Gastrocnemius medialis (tissue), 4 donors: Measurements from ENCODE around the gene MPP3.

Experiments
- POLR2A ChIP-seq, 2 donors: fragments of 450-650 bp; IDR thresholded peaks; one replicate each; pipeline ENCODE4 v1.6.1; 2017; ENCODE audit warnings: antibody characterized with exemption in 2 of 2, mild to moderate bottlenecking in 2 of 2, moderate library complexity in 2 of 2
- TF ChIP-seq, protein P1 (sequence below), 5 experiments: fragments of 450-650 bp in 3 of 5; fragments of 200-600 bp in 2 of 5; sonication (generic) in 2 of 5; IDR thresholded peaks in 4 of 5; conservative IDR thresholded peaks in 1 of 5; 1 replicate in 4 of 5; 2 replicates in 1 of 5; pipeline ENCODE4 v1.5.1; 2016 to 2019; ENCODE audit warnings: antibody characterized with exemption in 5 of 5, mild to moderate bottlenecking in 3 of 5, moderate library complexity in 3 of 5

DNA sequence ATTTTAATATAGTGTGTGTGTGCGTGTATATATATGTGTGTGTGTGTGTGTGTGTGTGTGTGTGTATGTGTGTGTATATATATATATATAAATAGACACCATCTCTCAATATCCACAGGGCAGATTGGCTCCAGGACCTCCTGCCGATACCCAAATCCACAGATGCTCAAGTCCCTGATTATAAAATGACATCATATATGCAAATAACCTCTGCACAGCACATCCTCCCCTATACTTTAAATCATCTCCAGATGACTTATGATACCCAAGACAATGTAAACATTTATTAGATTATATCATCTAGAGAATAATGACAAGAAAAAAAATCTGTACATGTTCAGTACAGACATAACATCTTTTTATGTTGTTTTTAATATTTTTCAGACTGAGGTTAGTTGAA is 62.0 kb downstream of the MPP3 start:
- no peak for TF ChIP-seq POLR2A (IDR thresholded peaks at IDR 0.05)
- TF ChIP-seq, protein P1, sequence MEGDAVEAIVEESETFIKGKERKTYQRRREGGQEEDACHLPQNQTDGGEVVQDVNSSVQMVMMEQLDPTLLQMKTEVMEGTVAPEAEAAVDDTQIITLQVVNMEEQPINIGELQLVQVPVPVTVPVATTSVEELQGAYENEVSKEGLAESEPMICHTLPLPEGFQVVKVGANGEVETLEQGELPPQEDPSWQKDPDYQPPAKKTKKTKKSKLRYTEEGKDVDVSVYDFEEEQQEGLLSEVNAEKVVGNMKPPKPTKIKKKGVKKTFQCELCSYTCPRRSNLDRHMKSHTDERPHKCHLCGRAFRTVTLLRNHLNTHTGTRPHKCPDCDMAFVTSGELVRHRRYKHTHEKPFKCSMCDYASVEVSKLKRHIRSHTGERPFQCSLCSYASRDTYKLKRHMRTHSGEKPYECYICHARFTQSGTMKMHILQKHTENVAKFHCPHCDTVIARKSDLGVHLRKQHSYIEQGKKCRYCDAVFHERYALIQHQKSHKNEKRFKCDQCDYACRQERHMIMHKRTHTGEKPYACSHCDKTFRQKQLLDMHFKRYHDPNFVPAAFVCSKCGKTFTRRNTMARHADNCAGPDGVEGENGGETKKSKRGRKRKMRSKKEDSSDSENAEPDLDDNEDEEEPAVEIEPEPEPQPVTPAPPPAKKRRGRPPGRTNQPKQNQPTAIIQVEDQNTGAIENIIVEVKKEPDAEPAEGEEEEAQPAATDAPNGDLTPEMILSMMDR (IDR thresholded peaks at IDR 0.05 in 4 of 5, conservative IDR thresholded peaks at IDR 0.05 in 1 of 5): no peak
